Ascending aorta (tissue), 2 donors: ENCODE results near the gene LHPP. TPM values are rescaled to one million over a fixed set of nuclear protein-coding genes. Genes with fewer than 3 reads are reported as not detected.

Source experiments
- DNase-seq, 2 donors: peaks; one replicate each; pipeline ENCODE4 v3.0.0-alpha.2; 2019; ENCODE audit warnings: low spot score in 2 of 2
- H3K27ac ChIP-seq, 2 donors: fragments of 200-600 bp; sonication (generic); one replicate each; pipeline ENCODE4 v1.5.1; 2016 to 2017; ENCODE audit warnings: mild to moderate bottlenecking in 1 of 2
- H3K27me3 ChIP-seq: fragments of 200-600 bp; sonication (generic); one replicate; pipeline ENCODE4 v1.5.1; 2017
- H3K36me3 ChIP-seq, 2 donors: fragments of 200-600 bp; sonication (generic); one replicate each; pipeline ENCODE4 v1.5.1; 2016
- H3K4me1 ChIP-seq, 2 donors: fragments of 200-600 bp; sonication (generic); one replicate each; pipeline ENCODE4 v1.5.1; 2016 to 2017; ENCODE audit warnings: mild to moderate bottlenecking in 1 of 2
- H3K4me3 ChIP-seq, 2 donors: fragments of 200-600 bp; sonication (generic); one replicate each; pipeline ENCODE4 v1.5.1; 2016 to 2017; ENCODE audit warnings: mild to moderate bottlenecking in 1 of 2
- H3K9me3 ChIP-seq, 2 donors: fragments of 200-600 bp; sonication (generic); one replicate each; pipeline ENCODE4 v1.5.1; 2016
- CTCF ChIP-seq, 3 experiments: fragments of 200-600 bp in 2 of 3; fragments of 450-650 bp in 1 of 3; sonication (generic) in 2 of 3; IDR thresholded peaks; one replicate each; pipeline ENCODE4 v1.5.1; 2016 to 2019; ENCODE audit warnings: antibody characterized with exemption in 3 of 3, mild to moderate bottlenecking in 1 of 3, moderate library complexity in 1 of 3
- intact Hi-C: fragments of 100-400 bp; cut with DNase I; formaldehyde crosslinking; loops from one replicate; pipeline ENCODE4 v1.15.1; 2023
- total RNA-seq: library from RNA; depleted of rRNA; stranded (reverse); fragments of >200 nt; gene quantifications from one replicate; pipeline ENCODE4 v1.1.0, GENCODE V29; 2016

The LHPP gene
- total RNA-seq, 1 donor from 2014 or later: 5.1 TPM

GRCh38 chr10:124570646-124571045 is 109.0 kb downstream of the LHPP start:
- intact Hi-C loops: no loop called here
- H3K4me3 ChIP-seq: no peak overlapping the region
- no peak overlapping the region for H3K27ac ChIP-seq
- no peaks in the 10 kb centered on the region for H3K4me1 ChIP-seq
- H3K27me3 ChIP-seq: no peaks in the 10 kb centered on the region
- TF ChIP-seq CTCF (IDR thresholded peaks at IDR 0.05): no peak
- DNase-seq: no peak
- no peaks in the 10 kb centered on the region for H3K9me3 ChIP-seq
- H3K36me3 ChIP-seq: no peaks in the 10 kb centered on the region

GRCh38 chr10:124572751-124573150 is 111.1 kb downstream of the LHPP start:
- no peaks in the 10 kb centered on the region for H3K36me3 ChIP-seq
- no peak for TF ChIP-seq CTCF (IDR thresholded peaks at IDR 0.05)
- no peak overlapping the region for H3K27ac ChIP-seq
- no peak for DNase-seq
- no peaks in the 10 kb centered on the region for H3K27me3 ChIP-seq
- no peak overlapping the region for H3K4me3 ChIP-seq
- intact Hi-C loops: no loop called here
- no peaks in the 10 kb centered on the region for H3K9me3 ChIP-seq
- no peaks in the 10 kb centered on the region for H3K4me1 ChIP-seq

DNA sequence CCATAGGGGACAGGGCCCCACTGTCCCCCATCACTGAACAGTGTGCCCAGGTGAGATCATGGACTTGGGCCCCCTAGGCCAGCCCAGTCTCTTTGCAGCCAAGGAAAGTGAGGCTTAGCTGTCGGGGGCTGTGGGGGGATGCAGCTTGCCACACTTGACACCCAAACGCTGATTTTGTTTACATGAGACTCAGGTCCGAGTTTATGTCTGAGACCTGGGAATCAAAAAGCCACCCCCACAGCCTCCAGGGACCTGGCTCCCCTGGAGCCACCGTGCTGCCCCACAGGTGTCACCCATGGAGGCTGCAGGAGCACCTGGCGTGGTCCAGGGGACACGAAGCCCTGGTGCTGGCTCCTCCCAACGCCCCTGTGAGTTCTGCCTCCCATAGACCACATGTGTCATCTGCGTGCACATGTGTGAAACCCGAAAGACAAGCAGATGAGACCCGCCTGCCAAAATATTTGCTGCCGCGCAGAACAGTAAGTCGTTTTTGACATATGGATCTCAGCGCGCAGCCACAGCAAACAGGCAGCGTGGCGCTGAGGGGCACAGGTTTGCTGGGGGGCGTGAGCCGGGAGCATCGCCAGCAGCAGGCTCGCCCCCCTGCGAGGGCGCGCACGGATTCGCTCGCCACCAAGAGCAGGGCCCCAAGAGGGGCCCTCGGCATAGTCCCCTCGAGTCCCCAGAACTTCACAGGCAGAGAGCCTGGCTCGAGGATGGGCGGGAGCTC is 112.3 kb downstream of the LHPP start:
- no peak for DNase-seq
- intact Hi-C loops: no loop called here
- no peak for TF ChIP-seq CTCF (IDR thresholded peaks at IDR 0.05)

DNA sequence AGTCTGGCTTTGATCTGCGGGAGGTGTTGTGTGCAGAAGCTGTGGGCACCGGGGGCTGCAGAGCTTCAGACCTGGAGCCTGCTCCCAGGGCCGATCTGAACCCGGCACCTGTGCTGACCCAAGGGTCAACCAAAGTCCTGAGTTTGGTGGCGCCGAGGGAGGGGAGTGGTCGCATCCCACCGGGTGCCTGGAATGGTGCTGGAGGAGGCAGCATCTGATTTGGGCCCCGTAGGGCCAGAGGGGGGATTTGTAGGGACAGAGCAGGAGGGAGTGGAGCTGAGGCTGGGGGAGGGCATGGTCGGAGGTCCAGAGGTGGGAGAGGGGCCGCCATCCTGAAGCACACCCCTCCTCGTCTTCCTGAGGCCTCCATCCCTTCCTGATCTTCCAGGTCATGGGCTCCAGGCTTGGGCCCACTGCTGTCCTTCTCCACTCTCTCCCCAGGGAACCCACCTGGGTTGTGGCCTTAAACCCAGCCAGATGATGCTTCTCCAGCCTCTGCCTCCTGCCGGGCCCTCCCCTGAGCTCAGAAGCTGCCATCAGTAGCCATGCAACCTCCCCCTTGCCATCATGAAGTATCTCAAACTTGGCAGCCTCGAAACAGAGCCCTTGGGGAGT is 112.9 kb downstream of the LHPP start:
- DNase-seq: no peak
- intact Hi-C loops: no loop called here
- Histone ChIP-seq H3K36me3 (no peaks in the 10 kb centered on the region), H3K4me3 (no peak overlapping the region), H3K9me3 (no peaks in the 10 kb centered on the region), H3K27me3 (no peaks in the 10 kb centered on the region), H3K27ac (no peak overlapping the region), H3K4me1 (no peaks in the 10 kb centered on the region)
- TF ChIP-seq CTCF (IDR thresholded peaks at IDR 0.05): no peak

More for the DNA sequence above, 112.3 kb downstream of the LHPP start:
- Histone ChIP-seq H3K4me1 (no peaks in the 10 kb centered on the region), H3K9me3 (no peaks in the 10 kb centered on the region), H3K4me3 (no peak overlapping the region), H3K27me3 (no peaks in the 10 kb centered on the region), H3K36me3 (no peaks in the 10 kb centered on the region), H3K27ac (no peak overlapping the region)

- Histone ChIP-seq H3K36me3 (no peaks in the 10 kb centered on the region), H3K9me3 (no peaks in the 10 kb centered on the region), H3K27ac (no peak overlapping the region), H3K27me3 (no peaks in the 10 kb centered on the region), H3K4me1 (no peaks in the 10 kb centered on the region), H3K4me3 (no peak overlapping the region)
- intact Hi-C loops: no loop called here
- TF ChIP-seq CTCF (IDR thresholded peaks at IDR 0.05): no peak
- no peak for DNase-seq
Observed at GRCh38 chr10:124575107-124576035, 113.7 kb downstream of the LHPP start.
